Lung (tissue), 12 donors: ENCODE data around the gene MYO5B. TPM values are rescaled to one million over a fixed set of nuclear protein-coding genes. Genes with fewer than 3 reads are reported as not detected.

Experiments
- ATAC-seq: fragments of 200-7000 bp; cut with Tn5 transposase; one replicate; pipeline ENCODE4 v1.9.1; 2020; ENCODE audit warnings: moderate number of reproducible peaks; ENCODE audit not compliant: insufficient read depth, low FRiP score
- DNase-seq, 3 donors: peaks; one replicate each; pipeline ENCODE4 v3.0.0-alpha.2; 2013 to 2017
- H3K27ac ChIP-seq, 2 donors: one replicate each; pipeline ENCODE4 v1.5.1; 2013; ENCODE audit warnings: mild to moderate bottlenecking in 2 of 2, moderate library complexity in 2 of 2, control low read depth in 1 of 2, inconsistent platforms in 1 of 2, low read depth in 1 of 2, low read length in 1 of 2
- H3K27me3 ChIP-seq, 3 donors: one replicate each; pipeline ENCODE4 v1.5.1; 2013; ENCODE audit warnings: low read length in 2 of 3; ENCODE audit not compliant: control insufficient read depth in 3 of 3, insufficient read depth in 3 of 3
- H3K36me3 ChIP-seq, 4 donors: one replicate each; pipeline ENCODE4 v1.5.1; 2013; ENCODE audit warnings: low read length in 4 of 4, mild to moderate bottlenecking in 1 of 4, moderate library complexity in 1 of 4; ENCODE audit not compliant: control insufficient read depth in 4 of 4, insufficient read depth in 4 of 4
- H3K4me1 ChIP-seq, 5 donors: one replicate each; pipeline ENCODE4 v1.5.1; 2013; ENCODE audit warnings: low read length in 5 of 5, mild to moderate bottlenecking in 2 of 5, moderate library complexity in 1 of 5; ENCODE audit not compliant: control insufficient read depth in 5 of 5, insufficient read depth in 5 of 5
- H3K4me3 ChIP-seq: one replicate; pipeline ENCODE4 v1.5.1; 2013; ENCODE audit warnings: mild to moderate bottlenecking, control low read depth, moderate library complexity
- H3K9ac ChIP-seq, 2 donors: one replicate each; pipeline ENCODE4 v1.5.1; 2013; ENCODE audit warnings: low read length in 2 of 2, control low read depth in 1 of 2; ENCODE audit not compliant: insufficient read depth in 1 of 2
- H3K9me3 ChIP-seq, 4 donors: one replicate each; pipeline ENCODE4 v1.5.1; 2013; ENCODE audit warnings: low read length in 3 of 4, mild to moderate bottlenecking in 1 of 4, moderate library complexity in 1 of 4; ENCODE audit not compliant: control insufficient read depth in 4 of 4, insufficient read depth in 3 of 4
- WGBS, 2 donors: extraction: QIAGEN DNeasy Blood & Tissue Kit; methylation state at CpG; one replicate each; pipeline ENCODE4 v1.1.7; 2013; 5-methylcytosine and 5-hydroxymethylcytosine counted together
- polyA plus RNA-seq, 2 donors: library from polyadenylated mRNA; stranded (reverse); fragments of 200-250 nt; gene quantifications; one replicate each; pipeline ENCODE4 v1.2.1, GENCODE V29; 2013
- total RNA-seq, 2 donors: library from RNA; depleted of rRNA in 1 of 2; stranded (reverse); fragments of >200 nt in 1 of 2; gene quantifications; one replicate each; pipeline ENCODE4 v1.2.1, GENCODE V29; 2014 to 2021
- TF ChIP-seq, protein P1 (sequence below): IDR thresholded peaks from 2 replicates; pipeline ENCODE4 v1.5.1; 2012; ENCODE audit warnings: mild to moderate bottlenecking; ENCODE audit errors: control extremely low read depth, extremely low read depth
- donor health status: control.
- donor health status: control.
- donor health status: Bipolar disorder and iron deficiency.
- donor health status: healthy.
- donor health status: DM: yes; HTN: yes; CAD: no.

The MYO5B gene
- total and polyA plus RNA-seq, 4 donors, result 9.7 to 25.6 (median 19.7) TPM

DNA sequence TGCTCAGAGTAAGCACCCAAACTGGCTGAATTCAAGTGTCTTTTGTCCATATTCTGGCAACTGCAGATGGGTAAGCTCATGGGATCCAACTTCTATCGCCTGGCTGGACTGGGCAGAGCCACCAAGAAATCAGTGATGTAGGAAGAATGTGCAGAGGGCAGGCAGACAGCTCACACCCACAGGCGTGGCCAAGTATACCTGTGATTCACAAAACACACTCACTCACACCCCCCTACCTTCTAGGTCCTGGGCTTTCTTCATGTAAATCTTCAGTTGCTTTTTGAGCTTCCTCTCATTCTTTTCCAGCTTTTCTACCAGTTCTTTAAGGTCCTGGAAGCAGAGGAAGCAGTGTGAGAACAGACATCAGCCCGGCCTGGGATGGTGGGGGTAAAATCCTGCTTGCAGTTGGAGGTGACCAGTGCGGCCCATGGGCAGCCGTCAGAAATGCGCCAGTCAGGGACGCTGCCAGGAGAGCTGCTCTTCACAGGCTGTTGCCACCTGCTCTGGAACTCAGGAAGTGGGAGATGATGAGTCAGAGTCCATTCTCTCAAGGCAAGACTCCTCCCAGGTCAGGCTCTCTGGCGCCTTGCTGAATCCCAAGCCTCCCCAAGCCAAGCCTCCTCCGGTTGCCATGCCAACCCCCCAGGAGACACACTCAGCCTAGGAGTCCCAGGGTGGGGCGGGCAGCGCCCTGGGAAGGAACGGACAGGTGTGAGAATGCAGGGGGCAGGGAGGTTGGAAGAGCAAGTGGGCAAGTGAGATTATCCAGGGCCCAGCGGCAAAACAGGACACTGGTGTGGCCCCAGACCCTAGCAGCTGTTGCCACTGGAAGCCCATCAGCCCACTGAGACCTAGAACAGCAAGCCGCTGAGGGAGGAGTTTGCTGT, 345.4 kb downstream of the MYO5B start:
- H3K9ac ChIP-seq, result no peak overlapping the region
- TF ChIP-seq, protein P1, sequence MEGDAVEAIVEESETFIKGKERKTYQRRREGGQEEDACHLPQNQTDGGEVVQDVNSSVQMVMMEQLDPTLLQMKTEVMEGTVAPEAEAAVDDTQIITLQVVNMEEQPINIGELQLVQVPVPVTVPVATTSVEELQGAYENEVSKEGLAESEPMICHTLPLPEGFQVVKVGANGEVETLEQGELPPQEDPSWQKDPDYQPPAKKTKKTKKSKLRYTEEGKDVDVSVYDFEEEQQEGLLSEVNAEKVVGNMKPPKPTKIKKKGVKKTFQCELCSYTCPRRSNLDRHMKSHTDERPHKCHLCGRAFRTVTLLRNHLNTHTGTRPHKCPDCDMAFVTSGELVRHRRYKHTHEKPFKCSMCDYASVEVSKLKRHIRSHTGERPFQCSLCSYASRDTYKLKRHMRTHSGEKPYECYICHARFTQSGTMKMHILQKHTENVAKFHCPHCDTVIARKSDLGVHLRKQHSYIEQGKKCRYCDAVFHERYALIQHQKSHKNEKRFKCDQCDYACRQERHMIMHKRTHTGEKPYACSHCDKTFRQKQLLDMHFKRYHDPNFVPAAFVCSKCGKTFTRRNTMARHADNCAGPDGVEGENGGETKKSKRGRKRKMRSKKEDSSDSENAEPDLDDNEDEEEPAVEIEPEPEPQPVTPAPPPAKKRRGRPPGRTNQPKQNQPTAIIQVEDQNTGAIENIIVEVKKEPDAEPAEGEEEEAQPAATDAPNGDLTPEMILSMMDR, result no peak
- peak overlapping the region in 1 of 2 donors; percentile 55 for H3K27ac ChIP-seq
- peaks cover 0 to 4% (median 0%) of the 10 kb centered on the region in 5 donors for H3K4me1 ChIP-seq
- H3K9me3 ChIP-seq, result no peaks in the 10 kb centered on the region
- ATAC-seq (peak; percentile 86), DNase-seq (peak in 1 of 3 donors; percentile 17)
- WGBS, 2 donors, result 52 to 54% methylated on average over 14 of the region's 14 CpGs
- no peak overlapping the region for H3K4me3 ChIP-seq
- no peaks in the 10 kb centered on the region for H3K27me3 ChIP-seq
- peaks cover 0 to 2% (median 0%) of the 10 kb centered on the region in 4 donors for H3K36me3 ChIP-seq

DNA sequence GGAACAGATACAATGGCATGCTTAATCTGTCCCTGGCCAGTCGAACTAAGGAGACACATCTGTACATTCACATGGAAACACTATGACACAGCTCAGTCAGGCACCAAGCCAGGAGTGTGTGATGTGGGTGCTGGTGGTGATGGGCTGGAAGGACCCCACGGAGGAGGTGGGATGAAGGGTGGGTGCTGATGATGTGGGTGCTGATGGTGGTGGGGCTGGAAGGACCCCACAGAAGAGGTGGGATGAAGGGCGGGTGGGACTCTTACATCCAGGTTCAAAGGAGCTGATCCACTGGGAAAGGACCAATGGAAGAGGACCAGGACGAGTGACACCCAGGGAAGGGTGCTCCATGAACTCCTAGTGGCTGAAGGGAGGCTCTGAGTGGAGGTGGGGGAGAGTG, 346.8 kb downstream of the MYO5B start:
- no peaks in the 10 kb centered on the region for H3K9me3 ChIP-seq
- ATAC-seq, result no peak
- H3K9ac ChIP-seq, result no peak overlapping the region
- peaks cover 0 to 2% (median 0%) of the 10 kb centered on the region in 4 donors for H3K36me3 ChIP-seq
- H3K27ac ChIP-seq, result no peak overlapping the region
- peaks cover 0 to 4% (median 0%) of the 10 kb centered on the region in 5 donors for H3K4me1 ChIP-seq
- TF ChIP-seq, protein P1, result no peak
- no peaks in the 10 kb centered on the region for H3K27me3 ChIP-seq
- 86 to 90% methylated on average over 4 of the region's 4 CpGs for WGBS, 2 donors
- no peak for DNase-seq
- no peak overlapping the region for H3K4me3 ChIP-seq

DNA sequence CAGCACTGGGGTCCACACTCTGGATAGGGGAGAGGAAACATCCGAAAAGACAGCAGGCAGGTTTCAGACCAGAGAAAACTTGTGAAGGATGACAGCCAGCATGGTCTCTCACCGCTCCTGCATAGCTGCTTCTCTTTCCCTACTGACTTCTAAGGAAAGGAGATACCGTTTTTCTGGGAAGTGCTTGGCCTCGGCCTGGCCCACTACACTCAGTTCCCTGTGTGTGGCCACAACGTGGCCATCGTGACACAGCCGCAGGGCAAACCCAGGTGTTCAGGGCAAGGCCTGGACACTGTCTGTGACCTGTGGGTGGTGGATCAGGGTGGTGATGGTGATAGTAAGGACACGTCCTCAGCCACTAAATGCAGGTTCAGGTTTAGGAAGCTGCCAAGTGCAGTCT, 347.4 kb downstream of the MYO5B start:
- peaks cover 0 to 2% (median 0%) of the 10 kb centered on the region in 4 donors for H3K36me3 ChIP-seq
- H3K9me3 ChIP-seq, result no peaks in the 10 kb centered on the region
- no peak overlapping the region for H3K9ac ChIP-seq
- ATAC-seq (no peak), DNase-seq (no peak)
- WGBS, 2 donors, result 88 to 94% methylated on average over 8 of the region's 8 CpGs
- no peak overlapping the region for H3K4me3 ChIP-seq
- no peak overlapping the region for H3K27ac ChIP-seq
- H3K27me3 ChIP-seq, result no peaks in the 10 kb centered on the region
- TF ChIP-seq, protein P1, result no peak
- H3K4me1 ChIP-seq, result peaks cover 0 to 4% (median 0%) of the 10 kb centered on the region in 5 donors
